HG02885 (cell line): ENCODE results near the gene EFS.
"Not testable (repeated sequence)": the region's sequence is repeated elsewhere in the genome, so short reads cannot be mapped to it uniquely, and the experiment has no call there.

ENCODE experiments used
- ATAC-seq: cut with Tn5 transposase; IDR thresholded peaks from one replicate; pipeline ENCODE4 v1.9.1; 2021; ENCODE audit warnings: mild to moderate bottlenecking; ENCODE audit not compliant: unreplicated experiment, poor library complexity

EFS gene

DNA sequence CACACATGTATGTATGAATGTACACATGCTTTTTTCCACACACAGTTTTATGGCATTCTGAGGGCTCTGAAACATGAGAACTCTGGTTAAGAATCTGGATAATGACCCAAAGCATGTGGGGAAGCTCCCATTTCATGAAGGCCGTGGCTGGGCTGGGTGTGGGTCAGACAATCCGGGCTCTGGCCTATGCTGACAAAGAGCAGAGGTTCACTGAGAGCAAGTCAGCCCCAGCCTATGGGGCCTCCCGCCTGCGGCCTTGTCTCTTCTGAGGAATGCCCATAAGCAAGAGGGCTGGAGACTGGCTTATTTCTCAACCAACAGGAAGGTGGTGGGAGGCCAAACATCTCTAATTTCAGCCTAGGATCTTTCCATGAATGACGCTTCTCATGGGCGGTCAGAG, 34.6 kb upstream of the EFS start:
- no peak for ATAC-seq

DNA sequence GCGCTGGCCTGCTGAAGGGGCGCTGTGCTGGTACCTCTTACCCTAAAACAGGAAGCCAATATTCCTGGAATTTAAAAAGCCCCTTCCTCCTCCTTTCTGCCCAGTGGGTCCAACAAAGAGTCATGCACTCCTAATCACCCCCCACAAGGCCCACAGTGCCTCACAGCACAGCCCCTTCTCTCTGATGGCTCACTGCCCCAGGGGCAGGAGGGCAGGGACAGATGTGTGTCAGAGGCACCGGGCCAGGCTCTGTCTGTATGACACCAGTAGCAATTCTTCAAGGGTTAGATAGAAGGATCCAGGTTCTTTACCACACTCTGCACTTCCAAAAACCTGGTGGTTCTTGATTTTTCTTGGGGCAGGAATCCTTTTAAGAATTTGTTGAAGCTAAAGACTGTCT, 34.2 kb upstream of the EFS start:
- no peak for ATAC-seq

DNA sequence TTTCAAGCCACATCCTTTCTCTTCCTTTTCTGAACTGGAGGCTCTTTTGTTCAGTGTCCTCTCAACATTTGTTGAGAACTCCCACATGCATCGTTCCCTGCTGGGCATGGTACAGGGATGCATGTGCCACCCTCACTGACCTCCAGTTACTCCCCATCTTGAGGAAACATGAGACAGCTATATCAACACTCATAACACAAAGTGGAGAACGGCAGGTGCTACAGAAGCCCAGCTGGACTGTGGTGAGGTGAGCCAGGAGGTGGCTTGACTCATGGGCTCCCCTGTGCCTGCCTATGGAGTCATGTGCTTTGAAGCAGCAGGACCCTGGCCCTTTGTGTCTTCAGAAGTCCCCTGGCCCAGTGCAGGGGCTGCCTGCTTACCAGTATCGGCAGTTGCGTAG, 33.4 kb upstream of the EFS start:
- no peak for ATAC-seq

- no peak for ATAC-seq
These were observed 31.9 kb upstream of the EFS start for GRCh38 chr14:23396781-23397407.

- ATAC-seq = no peak
These were observed 31.2 kb upstream of the EFS start for GRCh38 chr14:23396126-23396525.

DNA sequence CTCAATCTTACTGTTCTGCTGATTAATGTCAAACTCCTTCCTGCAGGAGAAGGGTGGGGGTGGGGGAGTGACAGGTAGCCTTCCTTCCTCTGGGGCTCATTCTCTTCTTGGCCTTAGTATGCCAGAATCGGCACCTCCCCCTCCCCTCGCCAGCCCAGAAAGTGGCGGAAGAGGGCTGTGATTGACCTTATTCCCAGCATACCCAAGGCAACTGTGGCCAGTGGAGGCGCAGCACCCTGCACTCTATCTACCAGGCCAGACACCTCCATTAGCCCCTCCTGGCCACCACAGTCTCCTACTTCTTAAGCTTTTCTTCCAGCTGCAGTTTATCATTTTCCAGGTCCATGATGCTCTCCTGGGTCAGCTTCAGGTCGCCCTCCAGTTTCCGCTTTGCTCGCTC, 27.6 kb upstream of the EFS start:
- no peak for ATAC-seq

DNA sequence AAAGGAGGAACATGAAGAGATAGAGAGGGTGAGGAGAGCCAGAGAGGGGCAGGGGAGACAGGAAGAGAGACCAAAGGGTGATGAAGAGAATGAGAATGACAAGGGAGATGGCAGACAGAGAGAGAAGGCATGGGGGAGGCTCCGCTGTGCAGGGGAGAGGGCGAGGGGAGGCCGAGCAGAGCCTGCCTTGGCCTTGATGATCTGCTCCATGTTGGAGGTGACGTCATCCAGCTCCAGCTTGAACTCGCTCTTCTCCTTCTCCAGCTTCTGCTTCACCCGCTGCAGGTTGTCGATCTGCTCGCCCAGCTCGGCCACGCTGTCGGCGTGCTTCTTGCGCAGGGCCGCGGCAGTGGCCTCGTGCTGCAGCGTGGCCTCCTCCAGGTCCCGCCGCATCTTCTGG, 24.9 kb upstream of the EFS start:
- ATAC-seq = not testable (repeated sequence)

GRCh38 chr14:23389396-23389795, 24.4 kb upstream of the EFS start:
- no peak for ATAC-seq

GRCh38 chr14:23388996-23389395, 24.0 kb upstream of the EFS start:
- no peak for ATAC-seq

DNA sequence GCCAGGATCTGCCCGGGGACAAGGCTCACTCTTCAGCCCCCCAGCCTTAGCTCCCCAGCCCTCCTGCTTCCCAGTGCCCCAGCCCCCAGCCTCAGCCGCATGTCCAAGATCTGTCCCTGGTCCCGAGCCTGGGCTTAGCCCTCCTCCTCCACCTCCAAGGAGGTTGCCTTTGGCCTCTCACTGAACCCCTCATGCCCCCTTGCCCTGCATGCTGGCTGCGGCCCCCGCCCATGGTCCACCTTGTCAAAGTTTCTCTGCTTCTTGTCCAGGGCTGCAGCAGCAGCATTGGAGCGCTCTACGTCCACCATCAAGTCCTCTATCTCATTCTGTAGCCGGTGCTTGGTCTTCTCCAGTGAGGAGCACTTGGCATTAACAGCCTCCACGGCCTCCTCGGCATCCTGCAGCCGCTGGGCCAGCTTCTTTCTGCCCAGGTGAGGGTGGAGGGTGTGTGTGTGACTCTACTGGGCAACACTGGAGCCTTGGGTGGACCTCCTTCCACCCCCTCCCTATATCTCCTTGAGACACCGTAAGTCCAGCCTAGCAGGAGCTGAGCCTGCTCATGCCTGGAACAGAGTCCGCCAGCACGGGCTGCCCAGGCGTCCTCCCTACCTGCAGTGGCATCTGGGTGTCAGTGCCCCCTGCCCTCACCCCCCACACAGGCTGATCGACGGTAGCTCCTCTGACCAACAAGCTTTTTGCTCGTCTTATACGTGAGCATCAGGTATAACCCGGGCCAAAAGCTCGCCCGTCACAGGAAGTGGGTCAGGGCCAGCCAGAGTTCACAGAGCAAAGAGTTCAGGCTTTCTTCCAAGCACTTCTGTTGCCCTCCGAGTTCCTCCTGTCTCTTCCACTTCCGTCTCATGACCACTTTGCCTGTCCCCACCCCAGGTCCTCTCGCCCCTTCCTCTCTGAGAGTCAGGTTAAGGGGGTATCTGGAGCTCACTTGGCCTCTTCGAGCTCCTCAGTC, 23.2 kb upstream of the EFS start:
- no peak for ATAC-seq

- ATAC-seq = no peak
These were observed 22.0 kb upstream of the EFS start for GRCh38 chr14:23386999-23387398.

GRCh38 chr14:23386266-23386657, 21.3 kb upstream of the EFS start:
- not testable (repeated sequence) for ATAC-seq

GRCh38 chr14:23385642-23386265, 20.8 kb upstream of the EFS start:
- no peak for ATAC-seq

DNA sequence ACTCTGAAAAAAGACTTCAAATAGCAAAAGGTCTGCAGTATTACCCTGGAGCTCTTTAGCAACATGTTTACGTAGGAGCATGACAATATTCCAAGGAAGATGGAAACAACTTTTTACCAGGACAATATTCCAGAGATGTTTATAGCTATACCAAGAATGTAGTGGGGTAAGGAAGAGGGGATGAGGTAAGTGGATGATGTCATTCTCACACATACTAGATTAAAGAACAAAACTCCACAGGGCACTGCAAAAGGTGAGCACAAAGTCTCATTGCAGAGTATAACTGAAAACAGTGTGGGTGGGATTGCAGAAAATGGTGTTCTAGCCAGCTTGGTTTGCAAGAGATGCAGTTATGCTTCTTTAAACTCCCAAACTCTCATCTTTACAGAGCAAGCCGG, 20.3 kb upstream of the EFS start:
- no peak for ATAC-seq

DNA sequence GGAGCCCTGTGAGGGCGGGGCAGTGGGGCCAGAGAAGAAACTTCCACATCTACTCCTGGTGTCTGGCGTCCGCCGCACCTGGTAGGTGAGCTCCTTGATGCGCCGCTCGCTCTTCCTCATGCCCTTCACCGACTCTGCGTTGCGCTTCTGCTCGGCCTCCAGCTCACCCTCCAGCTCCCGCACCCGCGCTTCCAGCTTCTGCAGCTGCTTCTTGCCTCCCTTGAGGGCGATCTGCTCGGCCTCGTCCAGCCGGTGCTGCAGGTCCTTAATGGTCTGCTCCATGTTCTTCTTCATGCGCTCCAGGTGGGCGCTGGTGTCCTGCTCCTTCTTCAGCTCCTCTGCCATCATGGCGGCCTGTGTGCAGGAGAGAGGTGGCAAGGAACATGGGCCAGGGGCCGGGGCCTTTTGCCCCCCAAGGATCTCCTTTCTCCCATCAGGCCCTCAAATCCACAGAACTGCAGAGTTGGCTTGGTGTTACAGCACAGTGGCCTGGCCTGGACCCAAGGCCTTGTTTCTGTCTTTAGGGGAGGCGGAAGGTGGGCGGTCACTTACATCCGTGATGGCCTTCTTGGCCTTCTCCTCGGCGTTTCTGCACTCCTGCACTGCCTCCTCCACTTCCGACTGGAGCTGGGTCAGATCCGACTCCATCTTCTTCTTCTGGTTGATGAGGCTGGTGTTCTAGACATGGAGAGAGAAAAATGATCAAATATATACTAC, 19.6 kb upstream of the EFS start:
- ATAC-seq = no peak

DNA sequence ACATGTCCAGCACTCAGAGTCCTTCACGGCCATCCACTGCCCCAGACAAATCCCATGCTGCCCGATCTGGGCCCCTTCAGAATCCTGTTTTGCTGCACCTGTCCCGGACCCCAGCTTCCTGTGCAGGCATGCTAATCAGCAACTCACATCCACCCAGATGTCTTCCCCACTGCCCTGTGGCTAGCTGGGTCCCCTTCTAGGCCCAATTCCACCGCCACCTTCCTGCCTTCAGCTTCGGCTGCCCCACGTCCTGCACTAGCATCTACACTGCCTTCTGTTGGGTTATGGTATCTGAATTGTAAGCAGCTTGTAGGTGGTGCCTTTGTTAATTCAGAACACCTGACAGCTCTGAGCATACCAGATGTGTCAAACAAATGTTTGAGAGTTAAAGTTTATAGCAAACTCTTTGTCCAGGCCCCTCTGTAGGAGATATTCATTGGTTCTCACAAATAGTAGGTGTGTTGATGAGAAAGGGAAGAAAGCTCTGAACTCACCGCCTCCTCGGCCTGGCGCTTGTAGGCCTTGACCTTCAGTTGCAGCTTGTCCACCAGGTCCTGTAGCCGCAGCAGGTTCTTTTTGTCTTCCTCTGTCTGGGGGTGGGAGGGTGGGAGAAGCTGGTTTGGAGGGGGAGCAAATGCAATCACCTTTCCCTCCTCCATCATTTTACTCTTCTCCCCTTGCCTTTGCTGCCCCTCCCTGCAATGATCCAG, 17.9 kb upstream of the EFS start:
- ATAC-seq = no peak

DNA sequence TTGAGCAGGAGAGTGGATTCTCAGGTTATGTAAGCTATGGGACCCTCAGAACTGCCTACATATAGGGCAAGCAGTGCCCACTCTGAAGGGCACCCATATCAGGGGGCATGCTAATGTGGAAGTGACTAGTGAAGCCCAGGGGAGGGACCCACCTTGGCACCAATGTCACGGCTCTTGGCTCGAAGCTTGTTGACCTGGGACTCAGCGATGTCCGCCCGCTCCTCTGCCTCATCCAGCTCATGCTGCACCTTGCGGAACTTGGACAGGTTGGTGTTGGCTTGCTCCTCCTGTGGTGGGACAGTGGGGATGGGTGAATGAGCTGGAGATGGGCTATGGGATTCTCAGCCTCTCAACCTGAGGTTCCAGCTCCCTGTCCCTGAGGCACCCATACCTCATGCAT, 17.3 kb upstream of the EFS start:
- no peak for ATAC-seq

DNA sequence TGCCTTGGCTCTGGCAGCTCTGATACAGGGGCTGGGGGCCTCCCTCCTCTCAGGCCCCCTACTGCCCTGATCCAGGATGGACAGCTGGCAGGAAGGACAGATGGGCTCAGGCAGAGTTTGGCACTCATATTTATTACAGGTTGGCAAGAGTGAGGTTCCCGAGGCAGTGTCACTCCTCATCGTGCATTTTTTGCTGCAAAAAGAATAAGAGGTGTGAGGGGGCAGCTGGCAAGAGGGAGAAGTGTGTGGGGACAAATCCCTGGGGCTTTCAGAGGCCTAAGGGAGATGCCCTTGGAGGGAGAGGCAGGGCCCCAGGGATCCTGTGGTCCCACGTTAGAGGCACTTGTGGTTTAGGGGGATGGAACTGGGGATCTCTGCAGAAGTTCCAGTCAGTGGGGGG, 16.9 kb upstream of the EFS start:
- ATAC-seq = no peak

- ATAC-seq = no peak
These were observed 16.0 kb upstream of the EFS start for GRCh38 chr14:23380976-23381375.
